Spleen (tissue), 11 donors: ENCODE results near the gene SUZ12. TPM values are rescaled to one million over a fixed set of nuclear protein-coding genes. Genes with fewer than 3 reads are reported as not detected.
"Not testable (repeated sequence)": the region's sequence is repeated elsewhere in the genome, so short reads cannot be mapped to it uniquely, and the experiment has no call there.

Source experiments
- DNase-seq: peaks from one replicate; pipeline ENCODE4 v3.0.0-alpha.2; 2020
- H3K27ac ChIP-seq, 8 donors: fragments of 200-600 bp; sonication (generic) in 7 of 8; 1 replicate in 4 of 8; 2 replicates in 4 of 8; pipeline versions ENCODE4 v1.5.0 to v1.8.0; 2016 to 2021; ENCODE audit warnings: inconsistent platforms in 4 of 8, mild to moderate bottlenecking in 4 of 8, moderate library complexity in 1 of 8
- H3K27me3 ChIP-seq, 7 donors: fragments of 200-600 bp; sonication (generic) in 6 of 7; replicated peaks in 1 of 7; 1 replicate in 4 of 7; 2 replicates in 3 of 7; pipeline versions ENCODE4 v1.5.0 to v1.8.0; 2016 to 2021; ENCODE audit warnings: inconsistent platforms in 3 of 7, mild to moderate bottlenecking in 1 of 7
- H3K36me3 ChIP-seq, 6 donors: fragments of 200-600 bp; sonication (generic) in 5 of 6; 1 replicate in 4 of 6; 2 replicates in 2 of 6; pipeline versions ENCODE4 v1.5.0 to v1.8.0; 2016 to 2021; ENCODE audit warnings: inconsistent platforms in 2 of 6
- H3K4me1 ChIP-seq, 6 donors: fragments of 200-600 bp; sonication (generic) in 5 of 6; 1 replicate in 3 of 6; 2 replicates in 3 of 6; pipeline versions ENCODE4 v1.5.0 to v1.8.0; 2016 to 2021; ENCODE audit warnings: inconsistent platforms in 3 of 6
- H3K4me3 ChIP-seq, 8 donors: fragments of 200-600 bp; sonication (generic) in 7 of 8; 1 replicate in 4 of 8; 2 replicates in 4 of 8; pipeline versions ENCODE4 v1.5.0 to v1.8.0; 2016 to 2021; ENCODE audit warnings: inconsistent platforms in 4 of 8, mild to moderate bottlenecking in 4 of 8, moderate library complexity in 2 of 8
- H3K9me3 ChIP-seq, 8 donors: fragments of 200-600 bp; sonication (generic) in 7 of 8; 1 replicate in 4 of 8; 2 replicates in 4 of 8; pipeline versions ENCODE4 v1.5.0 to v1.8.0; 2016 to 2021; ENCODE audit warnings: inconsistent platforms in 4 of 8
- POLR2A ChIP-seq, 3 donors: fragments of 450-650 bp; IDR thresholded peaks; one replicate each; pipeline ENCODE4 v1.5.1; 2017; ENCODE audit warnings: antibody characterized with exemption in 3 of 3, mild to moderate bottlenecking in 1 of 3
- POLR2AphosphoS5 ChIP-seq, 3 donors: sonication (generic); formaldehyde crosslinking; IDR thresholded peaks; one replicate each; pipeline ENCODE4 v1.5.1; 2017; ENCODE audit warnings: antibody characterized with exemption in 3 of 3
- WGBS, 5 donors: extraction: QIAGEN DNeasy Blood & Tissue Kit in 3 of 5; methylation state at CpG; one replicate each; pipeline versions ENCODE4 v1.1.5 to v1.1.7; 2013 to 2018; 5-methylcytosine and 5-hydroxymethylcytosine counted together
- intact Hi-C: fragments of 100-400 bp; cut with DNase I; formaldehyde crosslinking; loops from one replicate; pipeline ENCODE4 v1.15.0; 2023; ENCODE audit warnings: low total_unique reads
- polyA plus RNA-seq, 3 donors: library from polyadenylated mRNA; stranded (reverse); fragments of 200-250 nt; gene quantifications; one replicate each; pipeline ENCODE4 v1.2.1, GENCODE V29; 2013
- small RNA-seq, 4 donors: library from RNA; depleted of rRNA; stranded (forward); fragments of <200 nt; gene quantifications; one replicate each; pipeline ENCODE3, GENCODE V24; 2016
- total RNA-seq, 7 donors: library from RNA; depleted of rRNA in 3 of 7; stranded (reverse); fragments of >200 nt in 3 of 7; fragmentation: NEBNext Ultra II Directional in 4 of 7; extraction: Animal tissue kit (Norgen Biotek cat#: 25700) in 4 of 7; gene quantifications; one replicate each; pipeline versions ENCODE4 v1.1.0 to v1.2.1, GENCODE V29; 2016 to 2021
- TF ChIP-seq, protein P1 (sequence below), 11 experiments: fragments of 200-600 bp in 7 of 11; fragments of 450-650 bp in 4 of 11; sonication (generic) in 4 of 11; IDR thresholded peaks in 8 of 11; conservative IDR thresholded peaks in 3 of 11; 1 replicate in 7 of 11; 2 replicates in 4 of 11; pipeline versions ENCODE4 v1.4.0 to v1.8.0; 2016 to 2021; ENCODE audit warnings: antibody characterized with exemption in 11 of 11, inconsistent platforms in 4 of 11, mild to moderate bottlenecking in 1 of 11
- donor health status: healthy with polysubstance abuse.
- donor health status: DM: no; HTN: no; CAD: no; lungs with moderate emphysema.
- donor health status: DM: no; HTN: no; CAD: no.
- donor health status: Bipolar disorder and iron deficiency.
- donor health status: healthy.
- donor health status: DM: no; HTN: no; CAD: no.
- donor health status: DM: yes; HTN: yes; CAD: no.

The SUZ12 gene
- total and polyA plus RNA-seq, 10 donors = 14.9 to 38.7 (median 29.8) TPM

- DNase-seq = no peak
- TF ChIP-seq, protein P1, sequence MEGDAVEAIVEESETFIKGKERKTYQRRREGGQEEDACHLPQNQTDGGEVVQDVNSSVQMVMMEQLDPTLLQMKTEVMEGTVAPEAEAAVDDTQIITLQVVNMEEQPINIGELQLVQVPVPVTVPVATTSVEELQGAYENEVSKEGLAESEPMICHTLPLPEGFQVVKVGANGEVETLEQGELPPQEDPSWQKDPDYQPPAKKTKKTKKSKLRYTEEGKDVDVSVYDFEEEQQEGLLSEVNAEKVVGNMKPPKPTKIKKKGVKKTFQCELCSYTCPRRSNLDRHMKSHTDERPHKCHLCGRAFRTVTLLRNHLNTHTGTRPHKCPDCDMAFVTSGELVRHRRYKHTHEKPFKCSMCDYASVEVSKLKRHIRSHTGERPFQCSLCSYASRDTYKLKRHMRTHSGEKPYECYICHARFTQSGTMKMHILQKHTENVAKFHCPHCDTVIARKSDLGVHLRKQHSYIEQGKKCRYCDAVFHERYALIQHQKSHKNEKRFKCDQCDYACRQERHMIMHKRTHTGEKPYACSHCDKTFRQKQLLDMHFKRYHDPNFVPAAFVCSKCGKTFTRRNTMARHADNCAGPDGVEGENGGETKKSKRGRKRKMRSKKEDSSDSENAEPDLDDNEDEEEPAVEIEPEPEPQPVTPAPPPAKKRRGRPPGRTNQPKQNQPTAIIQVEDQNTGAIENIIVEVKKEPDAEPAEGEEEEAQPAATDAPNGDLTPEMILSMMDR (IDR thresholded peaks at IDR 0.05 in 8 of 11, conservative IDR thresholded peaks at IDR 0.05 in 3 of 11) = no peak
- TF ChIP-seq POLR2AphosphoS5 (IDR thresholded peaks at IDR 0.05) (no peak), POLR2A (IDR thresholded peaks at IDR 0.05) (no peak)
- intact Hi-C loops = no loop called here
- 93 to 100% (median 97%) methylated on average over 2 of the region's 2 CpGs for WGBS, 5 donors
- Histone ChIP-seq H3K36me3 (peaks cover 0 to 64% (median 25%) of the 10 kb centered on the region in 6 donors), H3K27me3 (no peaks in the 10 kb centered on the region), H3K9me3 (no peaks in the 10 kb centered on the region), H3K4me3 (no peak overlapping the region), H3K4me1 (no peaks in the 10 kb centered on the region), H3K27ac (no peak overlapping the region)
These were observed 96.4 kb downstream of the SUZ12 start for GRCh38 chr17:32033223-32033622.

DNA sequence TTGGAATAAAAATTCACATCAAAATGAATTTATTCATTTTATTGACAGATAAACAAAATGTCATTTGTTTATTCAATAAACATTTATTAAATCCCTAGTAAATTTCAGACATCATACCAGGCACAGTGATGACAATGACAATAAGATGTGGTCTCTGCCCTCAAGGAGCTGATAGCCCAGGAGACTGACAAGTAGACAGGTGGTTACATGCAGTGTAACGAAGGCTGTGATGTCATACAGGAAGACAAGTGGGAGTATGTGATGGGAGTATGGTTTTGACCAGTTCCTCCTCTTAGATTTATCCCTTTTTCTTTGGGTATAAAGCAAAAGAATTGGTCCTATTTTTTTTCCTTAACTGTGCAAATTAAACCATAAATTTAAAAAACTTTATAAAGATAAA, 97.0 kb downstream of the SUZ12 start:
- peaks cover 0 to 70% (median 25%) of the 10 kb centered on the region in 6 donors for H3K36me3 ChIP-seq
- DNase-seq, intact Hi-C loops, H3K4me3 ChIP-seq, H3K27me3 ChIP-seq, H3K4me1 ChIP-seq, H3K9me3 ChIP-seq, H3K27ac ChIP-seq: not testable (repeated sequence)
- WGBS, 5 donors = 41 to 75% (median 55%) methylated on average over 1 of the region's 1 CpG

DNA sequence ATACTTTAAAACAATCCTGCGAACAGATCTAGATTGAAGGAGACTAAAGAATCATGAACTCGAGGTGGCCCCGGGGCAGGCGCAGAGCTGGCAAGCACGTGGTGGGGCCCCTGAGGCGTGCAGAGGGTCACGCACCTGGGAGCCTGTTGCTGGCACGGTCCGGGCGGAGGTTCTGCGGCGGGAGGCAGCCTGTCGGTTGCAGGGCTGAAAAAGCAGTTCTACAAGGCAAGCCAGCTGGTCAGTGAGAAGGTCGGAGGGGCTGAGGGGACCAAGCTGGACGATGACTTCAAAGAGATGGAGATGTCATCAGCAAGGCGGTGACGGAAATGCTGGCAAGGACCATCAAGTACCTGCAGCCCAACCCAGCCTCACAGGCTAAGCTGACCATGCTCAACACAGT, 103.4 kb downstream of the SUZ12 start:
- H3K4me3 ChIP-seq, intact Hi-C loops, H3K4me1 ChIP-seq, H3K9me3 ChIP-seq, DNase-seq, H3K27me3 ChIP-seq, H3K27ac ChIP-seq: not testable (repeated sequence)
- peaks cover 0 to 69% (median 36%) of the 10 kb centered on the region in 6 donors for H3K36me3 ChIP-seq
- 94 to 97% (median 96%) methylated on average over 16 to 17 of the region's 17 CpGs for WGBS, 5 donors

GRCh38 chr17:32041306-32041875, 104.6 kb downstream of the SUZ12 start:
- H3K4me3 ChIP-seq, intact Hi-C loops, H3K27me3 ChIP-seq, H3K9me3 ChIP-seq, H3K4me1 ChIP-seq, H3K27ac ChIP-seq, DNase-seq: not testable (repeated sequence)
- H3K36me3 ChIP-seq = peaks cover 0 to 60% (median 26%) of the 10 kb centered on the region in 6 donors
- WGBS, 5 donors = 95 to 97% (median 96%) methylated on average over 18 to 19 of the region's 19 CpGs

GRCh38 chr17:32042266-32042665, 105.5 kb downstream of the SUZ12 start:
- intact Hi-C loops, H3K4me1 ChIP-seq, H3K27me3 ChIP-seq, H3K4me3 ChIP-seq, H3K27ac ChIP-seq, DNase-seq, H3K9me3 ChIP-seq: not testable (repeated sequence)
- H3K36me3 ChIP-seq = peaks cover 0 to 55% (median 18%) of the 10 kb centered on the region in 6 donors
- WGBS, 5 donors = 90 to 100% (median 95%) methylated on average over 2 to 10 of the region's 11 CpGs

- H3K27me3 ChIP-seq, intact Hi-C loops, H3K4me3 ChIP-seq, H3K4me1 ChIP-seq, H3K9me3 ChIP-seq, DNase-seq, H3K27ac ChIP-seq: not testable (repeated sequence)
- WGBS, 5 donors = 90 to 96% (median 95%) methylated on average over 3 of the region's 3 CpGs
- peaks cover 0 to 53% (median 12%) of the 10 kb centered on the region in 6 donors for H3K36me3 ChIP-seq
These were observed 108.8 kb downstream of the SUZ12 start for GRCh38 chr17:32045611-32046010.

DNA sequence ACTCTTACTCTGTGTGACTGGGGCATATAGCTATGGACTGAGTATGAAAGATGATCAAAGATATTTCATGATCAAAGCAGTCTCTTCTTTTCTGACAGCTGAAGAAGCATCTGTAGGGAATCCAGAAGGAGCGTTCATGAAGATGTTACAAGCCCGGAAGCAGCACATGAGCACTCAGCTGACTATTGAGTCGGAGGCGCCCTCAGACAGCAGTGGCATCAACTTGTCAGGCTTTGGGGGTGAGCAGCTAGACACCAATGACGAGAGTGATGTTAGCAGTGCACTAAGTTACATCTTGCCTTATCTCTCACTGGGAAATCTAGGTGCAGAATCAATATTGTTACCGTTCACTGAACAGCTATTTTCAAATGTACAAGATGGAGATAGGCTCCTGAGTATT, 110.9 kb downstream of the SUZ12 start:
- H3K36me3 ChIP-seq = peaks cover 0 to 53% (median 1%) of the 10 kb centered on the region in 6 donors
- H3K4me3 ChIP-seq, H3K4me1 ChIP-seq, H3K9me3 ChIP-seq, H3K27ac ChIP-seq, intact Hi-C loops, DNase-seq, H3K27me3 ChIP-seq: not testable (repeated sequence)
- 89 to 98% (median 96%) methylated on average over 6 of the region's 6 CpGs for WGBS, 5 donors

Small RNA genes within 50 kb of the gene (small RNA-seq; reads per million reads assigned to genes)
- gene AC090616.4 (0 reads per million in 4 donors), gene RNA5SP437 (0 to 0.49 (median 0.07) reads per million in 4 donors)

Other genes with a start within 250 kb of the SUZ12 start
- gene COPRS, start 77.8 kb upstream of the SUZ12 start, total RNA-seq = 10 to 100 TPM; 16.4 to 43.3 (median 21.0) TPM
- 10 to 100 TPM; 33.0 to 51.3 (median 48.4) TPM for gene COPRS, start 77.8 kb upstream of the SUZ12 start, polyA plus RNA-seq
- 10 to 100 TPM; 38.0 to 75.2 (median 51.4) TPM for gene UTP6, start 35.3 kb upstream of the SUZ12 start, total RNA-seq
- 100 to 1,000 TPM in 1 of 3 donors, 10 to 100 TPM in 2; 77.6 to 141 (median 87.0) TPM for gene UTP6, start 35.3 kb upstream of the SUZ12 start, polyA plus RNA-seq
- gene LRRC37B, start 70.4 kb downstream of the SUZ12 start, total RNA-seq = 10 to 100 TPM; 19.7 to 53.1 (median 30.9) TPM
- 10 to 100 TPM; 10.7 to 17.1 (median 11.7) TPM for gene LRRC37B, start 70.4 kb downstream of the SUZ12 start, polyA plus RNA-seq
- 10 to 100 TPM; 30.1 to 57.1 (median 35.3) TPM for gene RHOT1, start 205.5 kb downstream of the SUZ12 start, total RNA-seq
- gene RHOT1, start 205.5 kb downstream of the SUZ12 start, polyA plus RNA-seq = 10 to 100 TPM; 21.2 to 25.7 (median 25.1) TPM